Measurements from ENCODE around the gene GPR31. TPM values are rescaled to one million over a fixed set of nuclear protein-coding genes. Genes with fewer than 3 reads are reported as not detected.

The GPR31 gene
- total RNA-seq, 2 experiments from 2014 or later: not detected

DNA sequence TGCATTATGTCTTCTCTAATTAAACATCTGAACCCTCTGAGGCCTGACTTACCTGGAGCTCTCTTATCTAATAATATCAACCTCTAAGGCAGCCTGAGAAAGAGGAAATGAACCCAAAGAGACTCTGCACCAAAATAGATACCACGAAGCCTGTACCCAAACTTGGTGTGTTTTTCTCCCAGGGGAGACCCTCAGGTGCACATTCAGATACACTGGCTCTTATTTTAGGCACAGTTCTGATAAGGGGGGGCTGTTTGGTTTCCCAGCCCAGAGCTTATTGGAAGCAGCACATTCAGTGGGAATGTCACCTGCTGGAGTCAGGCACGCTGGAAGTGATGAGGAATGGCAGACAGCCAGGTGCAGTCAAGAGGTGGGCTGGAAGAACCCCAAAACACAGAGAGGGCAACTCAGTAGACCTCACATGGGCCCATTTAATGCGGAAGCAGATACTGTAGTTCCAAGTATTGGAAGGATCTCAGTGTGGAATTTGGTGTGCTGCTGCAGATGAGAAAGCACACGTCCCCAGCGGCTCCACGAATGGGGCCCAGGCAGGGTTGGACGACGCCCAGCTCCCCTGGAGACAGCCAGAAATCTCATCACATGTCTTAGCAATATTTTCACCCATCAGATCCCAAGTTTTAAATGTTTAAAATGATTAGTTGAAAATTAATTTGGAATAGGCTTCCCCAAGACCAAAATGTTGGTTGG is 44.6 kb downstream of the GPR31 start:
- Mint-ChIP-seq H3K4me3 (peak overlapping the region; percentile 58), H3K27ac (no peak overlapping the region), H3K4me1 (ENCODE audit: low read depth) (peaks cover 17% of the 10 kb centered on the region), H3K9me3 (ENCODE audit: insufficient read depth) (no peaks in the 10 kb centered on the region), H3K36me3 (ENCODE audit: low read depth) (no peaks in the 10 kb centered on the region), H3K27me3 (ENCODE audit: low read depth) (peaks cover 15% of the 10 kb centered on the region)
- ChIA-PET CTCF (interaction anchor here (0.6 kb wide), 1 partner anchor 29 kb away, joined by 4 read pairs; no protein-coding TSS in a partner anchor), POLR2A (no interaction called here)
- DNase-seq (no peak), ATAC-seq (no peak)

DNA sequence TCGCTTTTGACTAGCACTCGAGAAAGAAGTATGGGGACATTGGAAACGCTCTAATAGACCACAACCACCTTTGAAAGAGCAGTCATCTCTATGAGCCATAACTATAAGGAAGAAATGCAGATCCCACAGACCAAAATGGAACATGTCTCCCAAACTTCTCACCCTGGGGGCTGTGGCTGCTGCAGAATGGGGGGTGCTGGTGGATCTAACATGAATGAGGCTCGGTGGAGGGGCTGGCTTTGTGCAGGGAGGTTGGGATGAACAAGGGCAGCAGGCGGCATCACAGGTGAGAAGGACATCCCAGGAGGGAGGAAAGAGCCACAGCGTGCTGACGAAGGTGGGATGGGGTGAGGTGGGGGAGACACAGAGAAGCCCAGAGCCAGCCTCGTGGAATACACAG is 45.4 kb downstream of the GPR31 start:
- Mint-ChIP-seq H3K4me1 (ENCODE audit: low read depth) (peaks cover 17% of the 10 kb centered on the region), H3K4me3 (peak overlapping the region; percentile 58), H3K9me3 (ENCODE audit: insufficient read depth) (no peaks in the 10 kb centered on the region), H3K27ac (no peak overlapping the region), H3K36me3 (ENCODE audit: low read depth) (no peaks in the 10 kb centered on the region), H3K27me3 (ENCODE audit: low read depth) (peaks cover 15% of the 10 kb centered on the region)
- ChIA-PET POLR2A (no interaction called here), CTCF (no interaction called here)
- no peak for ATAC-seq
- DNase-seq: no peak

DNA sequence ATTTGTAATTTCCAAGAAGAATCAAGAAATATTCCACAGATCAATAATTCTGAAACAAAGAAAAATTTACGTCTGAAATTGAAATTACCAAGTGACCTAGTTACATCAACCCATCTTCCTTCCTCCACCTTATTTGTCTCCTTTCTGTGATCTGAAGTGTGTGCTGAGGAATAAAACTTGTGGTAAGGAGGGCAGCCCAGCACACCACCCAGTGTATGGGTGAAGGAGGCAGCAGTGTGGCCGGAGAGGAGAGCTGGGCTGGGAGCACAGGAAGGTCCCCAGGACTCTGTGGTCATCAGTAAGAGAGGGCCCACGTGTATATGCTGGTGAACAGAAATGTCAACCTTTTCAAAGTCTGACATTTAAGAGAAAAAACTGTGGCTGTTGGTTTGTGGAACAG is 46.2 kb downstream of the GPR31 start:
- H3K9me3 Mint-ChIP-seq (ENCODE audit: insufficient read depth): no peaks in the 10 kb centered on the region
- H3K27me3 Mint-ChIP-seq (ENCODE audit: low read depth): peaks cover 15% of the 10 kb centered on the region
- CTCF ChIA-PET: interaction anchor here (0.6 kb wide), 1 partner anchor 1814 kb away, joined by 3 read pairs; no protein-coding TSS in a partner anchor
- peaks cover 17% of the 10 kb centered on the region for H3K4me1 Mint-ChIP-seq (ENCODE audit: low read depth)
- H3K27ac Mint-ChIP-seq: no peak overlapping the region
- H3K4me3 Mint-ChIP-seq: peak overlapping the region; percentile 58
- POLR2A ChIA-PET: no interaction called here
- no peaks in the 10 kb centered on the region for H3K36me3 Mint-ChIP-seq (ENCODE audit: low read depth)
- no peak for ATAC-seq
- DNase-seq: no peak

DNA sequence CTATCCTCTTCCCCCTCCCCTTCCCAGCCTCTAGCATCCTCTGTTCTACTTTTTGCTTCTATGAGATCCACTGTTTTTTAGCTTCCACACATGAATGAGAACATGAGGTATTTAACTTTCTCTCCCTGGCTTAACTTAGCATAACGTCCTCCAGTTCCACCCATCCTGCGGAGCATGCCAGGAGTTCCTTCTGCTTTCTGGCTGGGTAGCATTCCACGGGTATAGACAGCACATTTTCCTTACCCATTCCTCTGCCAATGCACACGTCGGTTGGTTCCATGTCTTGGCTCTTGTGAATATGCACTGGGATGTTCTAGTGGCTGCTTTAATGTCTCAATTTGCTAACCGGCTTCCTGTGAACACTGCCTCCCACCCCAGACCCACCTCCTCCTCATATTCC is 48.1 kb downstream of the GPR31 start:
- CTCF ChIA-PET: no interaction called here
- H3K27me3 Mint-ChIP-seq (ENCODE audit: low read depth): peaks cover 12% of the 10 kb centered on the region
- no peak for DNase-seq
- H3K4me3 Mint-ChIP-seq: no peak overlapping the region
- no peaks in the 10 kb centered on the region for H3K36me3 Mint-ChIP-seq (ENCODE audit: low read depth)
- POLR2A ChIA-PET: interaction anchor here (0.7 kb wide), 1 partner anchor 14 kb away, joined by 3 read pairs; no protein-coding TSS in a partner anchor
- H3K4me1 Mint-ChIP-seq (ENCODE audit: low read depth): peaks cover 17% of the 10 kb centered on the region
- H3K9me3 Mint-ChIP-seq (ENCODE audit: insufficient read depth): no peaks in the 10 kb centered on the region
- ATAC-seq: no peak
- H3K27ac Mint-ChIP-seq: no peak overlapping the region

DNA sequence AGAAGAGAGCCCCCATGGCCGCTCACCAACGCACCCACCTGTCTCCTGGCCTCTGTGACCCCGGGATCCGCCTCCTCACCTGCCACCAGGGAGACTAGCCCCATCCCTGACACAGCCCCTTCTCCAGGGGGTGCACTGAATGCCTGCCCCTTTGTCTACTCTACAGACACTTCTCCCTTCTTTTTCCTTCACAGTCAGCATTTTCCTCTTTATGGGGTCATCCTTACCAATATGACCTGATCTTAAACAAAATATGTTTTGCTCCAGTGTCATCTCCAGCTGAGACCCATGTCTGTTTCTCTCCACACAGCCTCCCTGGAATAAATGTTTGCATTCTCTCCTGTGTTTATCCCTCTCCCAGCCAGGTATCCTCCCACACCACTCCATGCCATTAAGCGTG is 49.5 kb downstream of the GPR31 start:
- POLR2A ChIA-PET: no interaction called here
- no peak for ATAC-seq
- H3K4me1 Mint-ChIP-seq (ENCODE audit: low read depth): peaks cover 24% of the 10 kb centered on the region

DNA sequence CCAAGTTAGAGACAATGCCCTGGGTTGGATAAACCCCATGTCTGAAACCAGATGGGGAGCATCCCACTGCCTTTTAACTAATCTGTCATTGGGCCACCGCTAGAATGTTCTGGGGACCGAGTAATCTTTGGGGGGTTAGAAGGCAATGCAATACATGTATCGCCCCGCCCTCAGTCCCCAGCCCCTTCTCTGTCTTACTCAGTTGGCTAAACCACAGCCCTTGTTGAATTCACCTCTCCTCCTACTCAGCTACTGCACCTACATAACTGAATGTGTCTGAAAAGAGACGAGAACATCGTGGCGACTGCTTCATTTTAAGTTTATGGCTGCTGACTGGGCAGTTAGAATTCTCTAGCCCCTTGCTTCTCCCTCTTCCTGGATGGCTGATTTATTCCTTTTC is 50.0 kb downstream of the GPR31 start:
- no peak for ATAC-seq
- H3K9me3 Mint-ChIP-seq (ENCODE audit: insufficient read depth): no peaks in the 10 kb centered on the region
- peaks cover 3% of the 10 kb centered on the region for H3K36me3 Mint-ChIP-seq (ENCODE audit: low read depth)
- peaks cover 12% of the 10 kb centered on the region for H3K27me3 Mint-ChIP-seq (ENCODE audit: low read depth)
- ChIA-PET CTCF (no interaction called here), POLR2A (no interaction called here)
- H3K4me3 Mint-ChIP-seq: no peak overlapping the region
- H3K4me1 Mint-ChIP-seq (ENCODE audit: low read depth): peaks cover 24% of the 10 kb centered on the region
- no peak overlapping the region for H3K27ac Mint-ChIP-seq
- no peak for DNase-seq

More for the DNA sequence above, 49.5 kb downstream of the GPR31 start:
- Mint-ChIP-seq H3K27ac (no peak overlapping the region), H3K9me3 (ENCODE audit: insufficient read depth) (no peaks in the 10 kb centered on the region), H3K4me3 (no peak overlapping the region), H3K36me3 (ENCODE audit: low read depth) (peaks cover 2% of the 10 kb centered on the region), H3K27me3 (ENCODE audit: low read depth) (peaks cover 12% of the 10 kb centered on the region)
- CTCF ChIA-PET: no interaction called here
- no peak for DNase-seq

DNA sequence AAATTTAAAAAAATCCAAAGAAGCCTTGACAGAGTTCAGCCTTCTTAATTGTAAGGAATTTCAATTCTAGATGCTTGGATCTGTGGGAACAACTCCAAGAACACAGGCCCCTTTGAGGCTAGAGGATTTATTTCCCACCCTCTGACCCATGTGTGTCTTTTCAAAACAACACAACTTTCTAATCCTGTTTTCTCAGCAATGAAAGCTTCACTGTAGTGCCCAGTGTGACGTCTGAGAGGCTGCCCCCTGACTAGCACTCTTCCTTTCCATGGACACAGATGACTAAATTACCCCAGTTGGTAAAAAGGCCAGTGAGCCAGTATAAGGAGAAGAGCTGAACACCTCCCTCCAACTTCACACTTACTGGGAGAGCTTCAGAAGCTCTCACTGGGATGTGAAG is 51.4 kb downstream of the GPR31 start:
- Mint-ChIP-seq H3K4me1 (ENCODE audit: low read depth) (peaks cover 16% of the 10 kb centered on the region), H3K36me3 (ENCODE audit: low read depth) (peaks cover 6% of the 10 kb centered on the region), H3K4me3 (no peak overlapping the region), H3K27me3 (ENCODE audit: low read depth) (peaks cover 3% of the 10 kb centered on the region), H3K27ac (no peak overlapping the region), H3K9me3 (ENCODE audit: insufficient read depth) (no peaks in the 10 kb centered on the region)
- DNase-seq (no peak), ATAC-seq (no peak)
- ChIA-PET CTCF (interaction anchor here (1.4 kb wide), 1 partner anchor 11 kb away, joined by 3 read pairs; no protein-coding TSS in a partner anchor), POLR2A (interaction anchor here (1.0 kb wide), 1 partner anchor 107 kb away, joined by 3 read pairs; no protein-coding TSS in a partner anchor)

Other genes with a start within 250 kb of the GPR31 start
- gene RNASET2, start 201.4 kb downstream of the GPR31 start, total RNA-seq: 10 to 100 TPM; 46.9 to 48.7 TPM
- 10 to 100 TPM; 25.6 to 28.1 TPM for gene CEP43, start 158.6 kb downstream of the GPR31 start, total RNA-seq
- gene CCR6, start 34.9 kb downstream of the GPR31 start, total RNA-seq: 1 to 10 TPM; 3.8 to 4.4 TPM
- gene UNC93A, start 133.3 kb upstream of the GPR31 start, total RNA-seq: not detected
- gene TTLL2, start 167.1 kb upstream of the GPR31 start, total RNA-seq: not detected